B cell (primary cell): ENCODE data around the gene RNF150. TPM values are rescaled to one million over a fixed set of nuclear protein-coding genes. Genes with fewer than 3 reads are reported as not detected.
A peak's percentile ranks its signal among the peaks of the same experiment; 100 is the strongest.

Experiments
- ATAC-seq: fragments of 200-7000 bp; cut with Tn5 transposase; one replicate; pipeline ENCODE4 v1.10.0; 2021; ENCODE audit warnings: low read depth, mild to moderate bottlenecking, moderate number of reproducible peaks, moderate library complexity
- CTCF ChIA-PET: fragments of 350-600 bp; sonication (Branson Sonifier 250); formaldehyde crosslinking; loops from one replicate; lab custom pipeline; 2021; ENCODE audit warnings: antibody characterized with exemption, inconsistent platforms; lab: Charles Lee
- POLR2A ChIA-PET: fragments of 350-600 bp; sonication (Branson Sonifier 250); formaldehyde crosslinking; loops from one replicate; lab custom pipeline; 2021; ENCODE audit warnings: antibody characterized with exemption; lab: Charles Lee
- DNase-seq: peaks from one replicate; pipeline ENCODE4 v3.0.0; 2013
- H2AFZ ChIP-seq: 2 replicates; pipeline ENCODE4 v1.6.1; 2012; ENCODE audit warnings: mild to moderate bottlenecking, low read depth, low read length; ENCODE audit not compliant: insufficient read depth, poor library complexity, severe bottlenecking
- H3K27ac ChIP-seq, 2 donors: 1 replicate in 1 of 2; 2 replicates in 1 of 2; pipeline ENCODE4 v1.5.1; 2012 to 2013; ENCODE audit warnings: low read length in 2 of 2, mild to moderate bottlenecking in 2 of 2, moderate library complexity in 1 of 2
- H3K27me3 ChIP-seq, 4 experiments: fragments of 200-600 bp in 1 of 4; sonication (generic) in 1 of 4; replicated peaks in 1 of 4; 1 replicate in 2 of 4; 2 replicates in 2 of 4; pipeline versions ENCODE4 v1.6.1 to v1.7.0; 2013 to 2016; ENCODE audit warnings: low read length in 3 of 4, mild to moderate bottlenecking in 2 of 4, mixed read lengths in 1 of 4, moderate library complexity in 1 of 4; ENCODE audit not compliant: insufficient read depth in 4 of 4, control insufficient read depth in 3 of 4; ENCODE audit errors: control extremely low read depth in 1 of 4
- H3K36me3 ChIP-seq, 2 experiments: replicated peaks in 1 of 2; 1 replicate in 1 of 2; 2 replicates in 1 of 2; pipeline versions ENCODE4 v1.6.1 to v1.7.1; 2013; ENCODE audit warnings: low read length in 1 of 2; ENCODE audit not compliant: insufficient read depth in 2 of 2, control insufficient read depth in 1 of 2; ENCODE audit errors: control extremely low read depth in 1 of 2, extremely low read depth in 1 of 2
- H3K4me1 ChIP-seq, 2 donors: fragments of 200-600 bp in 1 of 2; sonication (generic) in 1 of 2; 1 replicate in 1 of 2; 2 replicates in 1 of 2; pipeline versions ENCODE4 v1.5.1 to v1.6.1; 2013 to 2017; ENCODE audit warnings: low read length in 2 of 2; ENCODE audit not compliant: control insufficient read depth in 2 of 2, insufficient read depth in 2 of 2
- H3K4me2 ChIP-seq: replicated peaks from 2 replicates; pipeline ENCODE3; 2012; ENCODE audit warnings: mild to moderate bottlenecking, low read depth, low read length; ENCODE audit not compliant: poor library complexity, severe bottlenecking
- H3K4me3 ChIP-seq, 5 experiments: fragments of 200-600 bp in 1 of 5; sonication (generic) in 1 of 5; 1 replicate in 3 of 5; 2 replicates in 2 of 5; pipeline versions ENCODE4 v1.5.1 to v1.7.0; 2011 to 2016; ENCODE audit warnings: low read length in 4 of 5, mild to moderate bottlenecking in 4 of 5, low read depth in 2 of 5, control low read depth in 1 of 5, moderate library complexity in 1 of 5; ENCODE audit not compliant: insufficient read depth in 1 of 5; ENCODE audit errors: control extremely low read depth in 1 of 5, extremely low read depth in 1 of 5
- H3K79me2 ChIP-seq: fragments of 200-600 bp; sonication (generic); one replicate; pipeline ENCODE4 v1.6.0; 2016; ENCODE audit warnings: low read length; ENCODE audit not compliant: control insufficient read depth, insufficient read depth
- H3K9ac ChIP-seq: fragments of 200-600 bp; sonication (generic); 2 replicates; pipeline ENCODE4 v1.6.1; 2017; ENCODE audit warnings: mild to moderate bottlenecking, low read length, moderate library complexity
- H3K9me3 ChIP-seq, 3 donors: one replicate each; pipeline versions ENCODE4 v1.6.1 to v1.7.1; 2013; ENCODE audit warnings: low read length in 2 of 3; ENCODE audit not compliant: control insufficient read depth in 2 of 3, insufficient read depth in 1 of 3; ENCODE audit errors: control extremely low read depth in 1 of 3
- H4K20me1 ChIP-seq: 2 replicates; pipeline ENCODE4 v1.6.0; 2012; ENCODE audit warnings: mild to moderate bottlenecking, low read length; ENCODE audit not compliant: insufficient read depth, control insufficient read depth, poor library complexity, severe bottlenecking
- H3K27ac Mint-ChIP-seq: one replicate; pipeline ENCODE4 v1.8.0; 2021; ENCODE audit warnings: mixed read lengths
- H3K27me3 Mint-ChIP-seq: one replicate; pipeline ENCODE4 v1.8.0; 2021; ENCODE audit warnings: mixed read lengths
- H3K4me1 Mint-ChIP-seq: one replicate; pipeline ENCODE4 v1.8.0; 2021; ENCODE audit warnings: mixed read lengths
- H3K4me3 Mint-ChIP-seq: one replicate; pipeline ENCODE4 v1.8.0; 2021; ENCODE audit warnings: mixed read lengths
- H3K9me3 Mint-ChIP-seq: one replicate; pipeline ENCODE4 v1.8.0; 2022; ENCODE audit warnings: mixed read lengths; ENCODE audit not compliant: insufficient read depth
- EZH2 ChIP-seq: IDR thresholded peaks from 2 replicates; pipeline ENCODE4 v1.6.1; 2012; ENCODE audit warnings: borderline replicate concordance, low read depth, mild to moderate bottlenecking, moderate library complexity, low read length; ENCODE audit not compliant: insufficient read depth, poor library complexity, severe bottlenecking
- WGBS: methylation state at CpG from one replicate; pipeline ENCODE4 v1.1.5; 2013; ENCODE audit warnings: missing lambda C conversion rate; ENCODE audit not compliant: insufficient coverage; 5-methylcytosine and 5-hydroxymethylcytosine counted together
- intact Hi-C: fragments of 100-400 bp; cut with micrococcal nuclease; formaldehyde crosslinking; loops from one replicate; pipeline ENCODE4 v1.10.0; 2022
- polyA plus RNA-seq: library from polyadenylated mRNA; depleted of rRNA; stranded (reverse); fragments of >200 nt; gene quantifications from 2 replicates; pipeline ENCODE4 v1.2.3, GENCODE V29; 2012
- total RNA-seq, 2 donors: library from RNA; stranded (reverse); fragments of 120-200 nt in 1 of 2; gene quantifications; 1 replicate in 1 of 2; 2 replicates in 1 of 2; pipeline versions ENCODE4 v1.2.3 to v1.2.4, GENCODE V29; 2013 to 2022
- TF ChIP-seq, protein P1 (sequence below): fragments of 200-600 bp; IDR thresholded peaks from one replicate; pipeline ENCODE4 v1.8.0; 2022; ENCODE audit warnings: antibody characterized with exemption, mild to moderate bottlenecking

RNF150 gene
- total and polyA plus RNA-seq, 2 donors (not counting 1 experiment from before 2014, with no cell fraction given): not detected

DNA sequence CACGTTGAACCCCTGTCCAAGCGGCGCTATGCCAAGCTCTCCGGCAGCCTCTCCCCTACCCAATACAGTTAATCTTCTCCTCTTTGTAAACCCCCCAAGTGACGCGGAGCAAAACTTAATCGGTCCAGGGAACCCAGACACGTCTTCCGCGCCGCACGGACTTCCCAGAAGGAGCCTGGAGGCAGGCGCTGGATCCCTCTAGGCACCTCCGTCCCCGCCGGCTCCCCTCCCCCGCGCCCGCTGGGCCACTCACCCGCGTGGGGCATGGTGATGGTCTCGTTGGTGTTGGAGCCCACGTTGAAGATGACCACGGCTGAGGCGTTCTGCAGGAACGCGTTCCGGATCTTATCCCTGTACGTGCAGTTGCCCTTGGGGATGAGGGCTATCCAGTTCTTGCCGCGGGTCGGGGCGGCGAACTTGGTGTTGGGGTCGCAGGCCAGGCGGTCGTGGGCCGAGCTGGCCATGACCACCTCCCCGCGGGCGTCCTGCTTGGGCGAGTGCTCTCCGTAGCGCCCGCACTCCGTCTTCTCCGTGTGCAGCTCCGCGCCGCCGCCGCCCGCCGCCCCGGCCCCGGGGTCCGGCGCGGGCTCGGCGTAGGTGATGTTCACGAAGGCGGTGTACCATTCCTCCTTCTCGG is 1.1 kb downstream of the RNF150 start:
- peaks cover 14 to 15% of the 10 kb centered on the region in 2 donors for H3K4me1 ChIP-seq
- ChIA-PET CTCF (no interaction called here), POLR2A (no interaction called here)
- no peaks in the 10 kb centered on the region for H3K9me3 Mint-ChIP-seq
- peak overlapping the region; percentile 87 for H3K4me2 ChIP-seq
- no peak overlapping the region for H3K27ac ChIP-seq
- H3K9me3 ChIP-seq: peaks cover 0 to 5% (median 0%) of the 10 kb centered on the region in 3 donors
- no peaks in the 10 kb centered on the region for H3K36me3 ChIP-seq
- peak overlapping the region; percentile 66 for H2AFZ ChIP-seq
- intact Hi-C loops: no loop called here
- DNase-seq (peak; percentile 24), ATAC-seq (no peak)
- H3K9ac ChIP-seq: peak overlapping the region; percentile 61
- H3K27me3 Mint-ChIP-seq: peaks cover 66% of the 10 kb centered on the region
- H3K79me2 ChIP-seq: no peaks in the 10 kb centered on the region
- peak overlapping the region in 4 of 5 experiments; percentile 25 to 64 (median 52) for H3K4me3 ChIP-seq
- H3K27ac Mint-ChIP-seq: no peak overlapping the region
- H3K27me3 ChIP-seq: peaks cover 0 to 40% (median 31%) of the 10 kb centered on the region in 4 experiments
- H3K4me1 Mint-ChIP-seq: peaks cover 21% of the 10 kb centered on the region
- H3K4me3 Mint-ChIP-seq: peak overlapping the region; percentile 71
- H4K20me1 ChIP-seq: no peaks in the 10 kb centered on the region
- WGBS: 4% methylated on average over 64 of the region's 64 CpGs
- peak; percentile 23 for TF ChIP-seq EZH2
- TF ChIP-seq, protein P1, sequence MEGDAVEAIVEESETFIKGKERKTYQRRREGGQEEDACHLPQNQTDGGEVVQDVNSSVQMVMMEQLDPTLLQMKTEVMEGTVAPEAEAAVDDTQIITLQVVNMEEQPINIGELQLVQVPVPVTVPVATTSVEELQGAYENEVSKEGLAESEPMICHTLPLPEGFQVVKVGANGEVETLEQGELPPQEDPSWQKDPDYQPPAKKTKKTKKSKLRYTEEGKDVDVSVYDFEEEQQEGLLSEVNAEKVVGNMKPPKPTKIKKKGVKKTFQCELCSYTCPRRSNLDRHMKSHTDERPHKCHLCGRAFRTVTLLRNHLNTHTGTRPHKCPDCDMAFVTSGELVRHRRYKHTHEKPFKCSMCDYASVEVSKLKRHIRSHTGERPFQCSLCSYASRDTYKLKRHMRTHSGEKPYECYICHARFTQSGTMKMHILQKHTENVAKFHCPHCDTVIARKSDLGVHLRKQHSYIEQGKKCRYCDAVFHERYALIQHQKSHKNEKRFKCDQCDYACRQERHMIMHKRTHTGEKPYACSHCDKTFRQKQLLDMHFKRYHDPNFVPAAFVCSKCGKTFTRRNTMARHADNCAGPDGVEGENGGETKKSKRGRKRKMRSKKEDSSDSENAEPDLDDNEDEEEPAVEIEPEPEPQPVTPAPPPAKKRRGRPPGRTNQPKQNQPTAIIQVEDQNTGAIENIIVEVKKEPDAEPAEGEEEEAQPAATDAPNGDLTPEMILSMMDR: no peak

DNA sequence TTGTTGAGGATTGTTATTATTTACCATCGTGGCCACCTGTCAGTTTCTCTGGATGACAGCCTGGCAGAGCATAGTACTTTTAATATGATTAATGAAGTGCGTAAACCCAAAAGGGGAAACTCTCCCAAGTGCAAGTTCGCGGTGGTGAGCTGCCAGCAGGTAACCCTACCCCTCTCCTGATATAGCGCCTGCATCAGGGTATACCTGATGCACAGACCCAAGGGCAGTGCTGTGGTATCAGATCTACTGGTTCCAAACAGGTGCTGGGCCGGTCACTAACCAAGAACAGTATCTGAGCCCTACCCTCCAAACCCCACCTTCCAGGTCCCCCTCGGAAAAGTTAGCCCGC is 1.6 kb downstream of the RNF150 start:
- Histone ChIP-seq H3K9me3 (peaks cover 0 to 5% (median 0%) of the 10 kb centered on the region in 3 donors), H3K9ac (no peak overlapping the region), H3K4me1 (peaks cover 14 to 15% of the 10 kb centered on the region in 2 donors), H4K20me1 (no peaks in the 10 kb centered on the region), H3K4me3 (no peak overlapping the region), H3K4me2 (peak overlapping the region; percentile 87), H3K36me3 (no peaks in the 10 kb centered on the region), H2AFZ (peak overlapping the region; percentile 66), H3K27ac (no peak overlapping the region), H3K79me2 (no peaks in the 10 kb centered on the region), H3K27me3 (peaks cover 0 to 39% (median 28%) of the 10 kb centered on the region in 4 experiments)
- ATAC-seq (no peak), DNase-seq (no peak)
- 13% methylated on average over 4 of the region's 8 CpGs for WGBS
- intact Hi-C loops: no loop called here
- TF ChIP-seq, protein P1: no peak
- no peak for TF ChIP-seq EZH2
- Mint-ChIP-seq H3K27ac (no peak overlapping the region), H3K27me3 (peaks cover 61% of the 10 kb centered on the region), H3K4me1 (peaks cover 21% of the 10 kb centered on the region), H3K4me3 (peak overlapping the region; percentile 71), H3K9me3 (no peaks in the 10 kb centered on the region)
- ChIA-PET POLR2A (no interaction called here), CTCF (no interaction called here)
